Peyer's patch (tissue), 4 donors: ENCODE results near the gene PDGFB.

Experiments used
- CTCF ChIP-seq, 6 experiments: fragments of 450-650 bp in 4 of 6; fragments of 200-600 bp in 2 of 6; sonication (generic) in 1 of 6; IDR thresholded peaks; one replicate each; pipeline ENCODE4 v1.5.1; 2017 to 2019; ENCODE audit warnings: antibody characterized with exemption in 6 of 6, mild to moderate bottlenecking in 3 of 6, moderate library complexity in 1 of 6
- POLR2A ChIP-seq, 2 donors: fragments of 450-650 bp; IDR thresholded peaks; one replicate each; pipeline ENCODE4 v1.5.1; 2017; ENCODE audit warnings: antibody characterized with exemption in 2 of 2, mild to moderate bottlenecking in 2 of 2, moderate library complexity in 2 of 2

- no peak for TF ChIP-seq POLR2A (IDR thresholded peaks at IDR 0.05)
- no peak for TF ChIP-seq CTCF (IDR thresholded peaks at IDR 0.05)
Measured at GRCh38 chr22:39277142-39277607, 32.4 kb upstream of the PDGFB start.
